Measurements from ENCODE around the gene FAM229A. TPM values are rescaled to one million over a fixed set of nuclear protein-coding genes. Genes with fewer than 3 reads are reported as not detected.

The FAM229A gene
- total and polyA plus RNA-seq, 9 of the 15 experiments (the other 6 are each of a cell fraction or from before 2014, with no cell fraction given) = 0.04 to 21.6 (median 7.4) TPM

DNA sequence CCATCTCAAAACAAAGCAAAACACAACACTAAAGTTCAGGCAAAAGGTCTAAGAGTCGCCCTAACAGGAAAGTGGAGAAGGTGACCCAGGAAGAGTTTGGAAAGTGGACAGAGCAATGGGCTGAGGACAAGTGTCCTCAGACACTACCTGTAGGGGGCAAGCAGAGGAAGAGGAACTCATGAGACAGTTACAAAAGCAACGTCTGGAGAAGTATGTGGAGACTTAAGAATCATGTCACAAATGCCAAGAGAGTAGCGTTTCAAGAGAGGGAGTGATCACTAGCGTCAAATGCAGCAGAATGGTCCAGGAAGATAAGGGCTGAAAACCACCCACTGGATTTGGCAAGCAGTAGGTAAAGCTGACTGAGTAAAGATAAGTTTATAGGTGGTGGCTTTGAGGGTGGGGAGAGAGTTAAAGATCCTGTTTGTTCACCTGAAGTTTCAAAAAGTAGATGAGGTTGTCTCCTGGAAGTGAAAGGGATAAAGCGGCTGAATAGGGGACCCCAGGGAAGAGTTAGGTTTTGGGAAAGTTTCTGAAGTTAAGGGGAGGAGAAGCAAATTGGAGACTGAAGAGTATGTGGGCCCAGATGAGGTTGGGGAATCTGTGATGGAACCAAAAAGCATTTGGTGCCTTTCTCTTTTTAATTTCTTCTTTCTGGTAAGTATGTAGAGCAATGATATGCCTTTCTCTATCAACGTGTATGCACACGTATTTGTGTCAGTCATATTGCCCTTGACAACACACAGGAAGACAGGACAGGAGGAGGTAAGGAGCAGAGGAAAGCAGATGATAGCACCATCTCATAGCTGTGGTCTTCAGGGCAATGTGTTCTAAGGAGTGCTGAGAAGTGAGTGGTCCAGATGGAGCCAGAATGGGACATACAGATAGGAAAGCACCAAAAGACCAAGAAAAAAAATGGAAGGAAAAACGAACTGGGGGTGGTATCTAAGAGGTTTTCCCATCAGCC is 28.9 kb upstream of the FAM229A start (continued):
- TF ChIP-seq, protein P1, sequence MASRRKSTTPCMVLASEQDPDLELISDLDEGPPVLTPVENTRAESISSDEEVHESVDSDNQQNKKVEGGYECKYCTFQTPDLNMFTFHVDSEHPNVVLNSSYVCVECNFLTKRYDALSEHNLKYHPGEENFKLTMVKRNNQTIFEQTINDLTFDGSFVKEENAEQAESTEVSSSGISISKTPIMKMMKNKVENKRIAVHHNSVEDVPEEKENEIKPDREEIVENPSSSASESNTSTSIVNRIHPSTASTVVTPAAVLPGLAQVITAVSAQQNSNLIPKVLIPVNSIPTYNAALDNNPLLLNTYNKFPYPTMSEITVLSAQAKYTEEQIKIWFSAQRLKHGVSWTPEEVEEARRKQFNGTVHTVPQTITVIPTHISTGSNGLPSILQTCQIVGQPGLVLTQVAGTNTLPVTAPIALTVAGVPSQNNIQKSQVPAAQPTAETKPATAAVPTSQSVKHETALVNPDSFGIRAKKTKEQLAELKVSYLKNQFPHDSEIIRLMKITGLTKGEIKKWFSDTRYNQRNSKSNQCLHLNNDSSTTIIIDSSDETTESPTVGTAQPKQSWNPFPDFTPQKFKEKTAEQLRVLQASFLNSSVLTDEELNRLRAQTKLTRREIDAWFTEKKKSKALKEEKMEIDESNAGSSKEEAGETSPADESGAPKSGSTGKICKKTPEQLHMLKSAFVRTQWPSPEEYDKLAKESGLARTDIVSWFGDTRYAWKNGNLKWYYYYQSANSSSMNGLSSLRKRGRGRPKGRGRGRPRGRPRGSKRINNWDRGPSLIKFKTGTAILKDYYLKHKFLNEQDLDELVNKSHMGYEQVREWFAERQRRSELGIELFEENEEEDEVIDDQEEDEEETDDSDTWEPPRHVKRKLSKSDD (conservative IDR thresholded peaks at IDR 0.05; ENCODE audit: low read length) = no peak
- TF ChIP-seq, protein P2, sequence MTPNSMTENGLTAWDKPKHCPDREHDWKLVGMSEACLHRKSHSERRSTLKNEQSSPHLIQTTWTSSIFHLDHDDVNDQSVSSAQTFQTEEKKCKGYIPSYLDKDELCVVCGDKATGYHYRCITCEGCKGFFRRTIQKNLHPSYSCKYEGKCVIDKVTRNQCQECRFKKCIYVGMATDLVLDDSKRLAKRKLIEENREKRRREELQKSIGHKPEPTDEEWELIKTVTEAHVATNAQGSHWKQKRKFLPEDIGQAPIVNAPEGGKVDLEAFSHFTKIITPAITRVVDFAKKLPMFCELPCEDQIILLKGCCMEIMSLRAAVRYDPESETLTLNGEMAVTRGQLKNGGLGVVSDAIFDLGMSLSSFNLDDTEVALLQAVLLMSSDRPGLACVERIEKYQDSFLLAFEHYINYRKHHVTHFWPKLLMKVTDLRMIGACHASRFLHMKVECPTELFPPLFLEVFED (CRISPR knock-in tag; conservative IDR thresholded peaks at IDR 0.05) = 0 out of 2 replicates have a peak, but pooled peaks have one; percentile 3
- TF ChIP-seq MECOM (CRISPR knock-in tag; IDR thresholded peaks at IDR 0.05) = peak; percentile 69; the same call in 1 of the 2 replicates
- TF ChIP-seq PHF8 (IDR thresholded peaks at IDR 0.05; ENCODE audit: borderline replicate concordance, low read length) = no peak
- no peak for TF ChIP-seq SIRT6 (IDR thresholded peaks at IDR 0.05; ENCODE audit: low read depth, low read length)
- TF ChIP-seq, protein P3, sequence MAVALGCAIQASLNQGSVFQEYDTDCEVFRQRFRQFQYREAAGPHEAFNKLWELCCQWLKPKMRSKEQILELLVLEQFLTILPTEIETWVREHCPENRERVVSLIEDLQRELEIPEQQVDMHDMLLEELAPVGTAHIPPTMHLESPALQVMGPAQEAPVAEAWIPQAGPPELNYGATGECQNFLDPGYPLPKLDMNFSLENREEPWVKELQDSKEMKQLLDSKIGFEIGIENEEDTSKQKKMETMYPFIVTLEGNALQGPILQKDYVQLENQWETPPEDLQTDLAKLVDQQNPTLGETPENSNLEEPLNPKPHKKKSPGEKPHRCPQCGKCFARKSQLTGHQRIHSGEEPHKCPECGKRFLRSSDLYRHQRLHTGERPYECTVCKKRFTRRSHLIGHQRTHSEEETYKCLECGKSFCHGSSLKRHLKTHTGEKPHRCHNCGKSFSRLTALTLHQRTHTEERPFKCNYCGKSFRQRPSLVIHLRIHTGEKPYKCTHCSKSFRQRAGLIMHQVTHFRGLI (CRISPR knock-in tag; IDR thresholded peaks at IDR 0.05) = no peak
- TF ChIP-seq ZBTB17 (CRISPR knock-in tag; IDR thresholded peaks at IDR 0.05) = no peak
- TF ChIP-seq NR3C1 (CRISPR knock-in tag; IDR thresholded peaks at IDR 0.05) = no peak
- 0 out of 2 replicates have a peak, but pooled peaks have one; percentile 78 for TF ChIP-seq ZNF583 (CRISPR knock-in tag; IDR thresholded peaks at IDR 0.05)
- peak; percentile 85 for TF ChIP-seq MEIS2 (IDR thresholded peaks at IDR 0.05; ENCODE audit: partially characterized antibody)
- TF ChIP-seq, protein P4, sequence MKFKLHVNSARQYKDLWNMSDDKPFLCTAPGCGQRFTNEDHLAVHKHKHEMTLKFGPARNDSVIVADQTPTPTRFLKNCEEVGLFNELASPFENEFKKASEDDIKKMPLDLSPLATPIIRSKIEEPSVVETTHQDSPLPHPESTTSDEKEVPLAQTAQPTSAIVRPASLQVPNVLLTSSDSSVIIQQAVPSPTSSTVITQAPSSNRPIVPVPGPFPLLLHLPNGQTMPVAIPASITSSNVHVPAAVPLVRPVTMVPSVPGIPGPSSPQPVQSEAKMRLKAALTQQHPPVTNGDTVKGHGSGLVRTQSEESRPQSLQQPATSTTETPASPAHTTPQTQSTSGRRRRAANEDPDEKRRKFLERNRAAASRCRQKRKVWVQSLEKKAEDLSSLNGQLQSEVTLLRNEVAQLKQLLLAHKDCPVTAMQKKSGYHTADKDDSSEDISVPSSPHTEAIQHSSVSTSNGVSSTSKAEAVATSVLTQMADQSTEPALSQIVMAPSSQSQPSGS (CRISPR knock-in tag; IDR thresholded peaks at IDR 0.05) = no peak
- TF ChIP-seq ZNF780A (CRISPR knock-in tag; IDR thresholded peaks at IDR 0.05) = no peak
- TF ChIP-seq HNRNPK (IDR thresholded peaks at IDR 0.05; ENCODE audit: low read depth, low read length, poor library complexity, severe bottlenecking) = no peak
- TF ChIP-seq FOXM1 (IDR thresholded peaks at IDR 0.05; ENCODE audit: low read depth) = peak; percentile 91
- TF ChIP-seq FOXM1 (CRISPR knock-in tag; IDR thresholded peaks at IDR 0.05; ENCODE audit: low read depth) = no peak
- TF ChIP-seq C11orf30 (IDR thresholded peaks at IDR 0.05; ENCODE audit: low read depth) = peak; percentile 55
- TF ChIP-seq SMAD4 (CRISPR knock-in tag; conservative IDR thresholded peaks at IDR 0.05) = peak; percentile 91
- peak; percentile 96 for TF ChIP-seq TRIM24 (IDR thresholded peaks at IDR 0.05)
- TF ChIP-seq MXI1 (IDR thresholded peaks at IDR 0.05; ENCODE audit: low read depth, low read length) = peak; percentile 70; the same call in 1 of the 2 replicates
- TF ChIP-seq MCM3 (IDR thresholded peaks at IDR 0.05) = no peak
- no peak for TF ChIP-seq ZNF12 (CRISPR knock-in tag; IDR thresholded peaks at IDR 0.05)
- no peak for TF ChIP-seq FIP1L1 (IDR thresholded peaks at IDR 0.05; ENCODE audit: low read depth, low read length, poor library complexity, severe bottlenecking)

All from K562 (cell line).